Liver (tissue), 3 donors: ENCODE results near the gene IRF8.

Source experiments
- CTCF ChIP-seq: fragments of 150-350 bp; IDR thresholded peaks from 2 replicates; pipeline ENCODE4 v1.5.1; 2017; ENCODE audit warnings: improper control_type of control experiment, low read depth, low read length; ENCODE audit not compliant: missing input control
- GABPA ChIP-seq, 2 donors: IDR thresholded peaks in 1 of 2; conservative IDR thresholded peaks in 1 of 2; 2 replicates each; pipeline ENCODE4 v1.6.1; 2016; ENCODE audit warnings: antibody characterized with exemption in 2 of 2, mild to moderate bottlenecking in 1 of 2, moderate library complexity in 1 of 2
- MAX ChIP-seq: IDR thresholded peaks from 2 replicates; pipeline ENCODE4 v1.6.1; 2016; ENCODE audit warnings: antibody characterized with exemption
- REST ChIP-seq: IDR thresholded peaks from 2 replicates; pipeline ENCODE4 v1.6.1; 2016; ENCODE audit warnings: antibody characterized with exemption, mild to moderate bottlenecking
- SP1 ChIP-seq: IDR thresholded peaks from 2 replicates; pipeline ENCODE4 v1.6.1; 2018; ENCODE audit warnings: antibody characterized with exemption, mild to moderate bottlenecking
- TAF1 ChIP-seq: conservative IDR thresholded peaks from 2 replicates; pipeline ENCODE4 v1.6.1; 2016; ENCODE audit warnings: antibody characterized with exemption, mild to moderate bottlenecking
- YY1 ChIP-seq: IDR thresholded peaks from 2 replicates; pipeline ENCODE4 v1.6.1; 2016; ENCODE audit warnings: antibody characterized with exemption, mild to moderate bottlenecking
- ZBTB33 ChIP-seq: IDR thresholded peaks from 2 replicates; pipeline ENCODE4 v1.6.1; 2016; ENCODE audit warnings: antibody characterized with exemption
- donor health status: healthy.
- donor health status: healthy.

- TF ChIP-seq CTCF, result no peak
- no peak for TF ChIP-seq ZBTB33
- TF ChIP-seq REST, result no peak
- no peak for TF ChIP-seq GABPA (IDR thresholded peaks at IDR 0.05 in 1 of 2, conservative IDR thresholded peaks at IDR 0.05 in 1 of 2)
- TF ChIP-seq SP1, result no peak
- no peak for TF ChIP-seq YY1
- no peak for TF ChIP-seq MAX
- TF ChIP-seq TAF1, result no peak
Measured at GRCh38 chr16:85883813-85884212, 15.1 kb upstream of the IRF8 start.
